NCI-H446 (cell line): ENCODE results near the gene CA9.

Source experiments
- DNase-seq, 2 experiments: peaks; one replicate each; lab custom pipeline; 2025; lab: John Stamatoyannopoulos, UW

The CA9 gene

GRCh38 chr9:35651956-35652828, 21.5 kb upstream of the CA9 start:
- no peak for DNase-seq

GRCh38 chr9:35652829-35653209, 20.9 kb upstream of the CA9 start:
- no peak for DNase-seq

- DNase-seq = no peak
These were observed 20.1 kb upstream of the CA9 start for GRCh38 chr9:35653611-35654010.

- no peak for DNase-seq
These were observed 17.4 kb upstream of the CA9 start for GRCh38 chr9:35656348-35656747.

- peak in 1 of 2 experiments; percentile 74 for DNase-seq
These were observed 16.7 kb upstream of the CA9 start for GRCh38 chr9:35656831-35657545.

GRCh38 chr9:35657546-35658136, 16.1 kb upstream of the CA9 start, which contains the start of gene RMRP:
RMRP (minus strand) TSS chr9:35658019.
- peak; percentile 98 to 99 for DNase-seq

- DNase-seq = peak; percentile 94 to 95
These were observed 15.4 kb upstream of the CA9 start, which contains the start of gene CCDC107 for GRCh38 chr9:35658137-35658967. CCDC107 (plus strand) TSS chr9:35658292; CDS start chr9:35658380, 88 bp downstream.

- peak in 1 of 2 experiments; percentile 36 for DNase-seq
These were observed 14.8 kb upstream of the CA9 start for GRCh38 chr9:35658968-35659220.

- no peak for DNase-seq
These were observed 14.4 kb upstream of the CA9 start for GRCh38 chr9:35659340-35659739.

GRCh38 chr9:35660966-35661415, 12.7 kb upstream of the CA9 start:
- DNase-seq = peak in 1 of 2 experiments; percentile 18

- DNase-seq = no peak
These were observed 11.9 kb upstream of the CA9 start for GRCh38 chr9:35661756-35662350.

- DNase-seq = no peak
These were observed 11.3 kb upstream of the CA9 start for GRCh38 chr9:35662437-35662836.

GRCh38 chr9:35664531-35665470, 8.9 kb upstream of the CA9 start, which contains the start of gene ARHGEF39:
ARHGEF39 (minus strand) TSS chr9:35665195; CDS start chr9:35665169, 26 bp downstream.
- DNase-seq = peak; percentile 34 to 88

GRCh38 chr9:35665471-35665818, 8.3 kb upstream of the CA9 start:
- DNase-seq = peak in 1 of 2 experiments; percentile 59

GRCh38 chr9:35666045-35666444, 7.7 kb upstream of the CA9 start:
- DNase-seq = no peak

- no peak for DNase-seq
These were observed 7.2 kb upstream of the CA9 start for GRCh38 chr9:35666549-35666948.

- no peak for DNase-seq
These were observed 5.8 kb upstream of the CA9 start for GRCh38 chr9:35667939-35668338.

- no peak for DNase-seq
These were observed 4.2 kb upstream of the CA9 start for GRCh38 chr9:35669331-35670145.

GRCh38 chr9:35674025-35674361, 265 bp downstream of the CA9 start:
- DNase-seq = no peak

GRCh38 chr9:35675204-35675603, 1.5 kb downstream of the CA9 start:
- DNase-seq = no peak
